GM12872 (cell line): Measurements from ENCODE around the gene CSRNP2.

Experiments used
- CTCF ChIP-seq: IDR thresholded peaks from 3 replicates; pipeline ENCODE4 v1.5.1; 2011; ENCODE audit warnings: low read depth, mild to moderate bottlenecking, low read length, moderate library complexity; ENCODE audit not compliant: insufficient read depth

The CSRNP2 gene

GRCh38 chr12:51047655-51048540, 35.5 kb downstream of the CSRNP2 start, which contains the start of gene LETMD1:
TSS of gene LETMD1 (plus strand) at chr12:51048327. CDS start at chr12:51048357, 30 bp downstream.
- peak; percentile 92 for TF ChIP-seq CTCF

GRCh38 chr12:51036279-51036678, 47.1 kb downstream of the CSRNP2 start:
- no peak for TF ChIP-seq CTCF

- TF ChIP-seq CTCF = no peak
Measured at GRCh38 chr12:51033457-51034089, 49.8 kb downstream of the CSRNP2 start.

- no peak for TF ChIP-seq CTCF
Measured at GRCh38 chr12:51033048-51033447, 50.3 kb downstream of the CSRNP2 start.

- no peak for TF ChIP-seq CTCF
Measured at GRCh38 chr12:51028813-51029150, 54.6 kb downstream of the CSRNP2 start.

GRCh38 chr12:51028126-51028812, 55.1 kb downstream of the CSRNP2 start:
- peak; percentile 29; the same call in 1 of the 3 replicates for TF ChIP-seq CTCF

- no peak for TF ChIP-seq CTCF
Measured at GRCh38 chr12:51027342-51027835, 56.0 kb downstream of the CSRNP2 start.
